Stromal cell of bone marrow (primary cell): ENCODE results near the gene DVL1.
A peak's percentile ranks its signal among the peaks of the same experiment; 100 is the strongest.
"Not testable (repeated sequence)": the region's sequence is repeated elsewhere in the genome, so short reads cannot be mapped to it uniquely, and the experiment has no call there.

Experiments
- DNase-seq: peaks from one replicate; pipeline ENCODE4 v3.0.0-alpha.2; 2012; ENCODE audit warnings: low read depth

The DVL1 gene

DNA sequence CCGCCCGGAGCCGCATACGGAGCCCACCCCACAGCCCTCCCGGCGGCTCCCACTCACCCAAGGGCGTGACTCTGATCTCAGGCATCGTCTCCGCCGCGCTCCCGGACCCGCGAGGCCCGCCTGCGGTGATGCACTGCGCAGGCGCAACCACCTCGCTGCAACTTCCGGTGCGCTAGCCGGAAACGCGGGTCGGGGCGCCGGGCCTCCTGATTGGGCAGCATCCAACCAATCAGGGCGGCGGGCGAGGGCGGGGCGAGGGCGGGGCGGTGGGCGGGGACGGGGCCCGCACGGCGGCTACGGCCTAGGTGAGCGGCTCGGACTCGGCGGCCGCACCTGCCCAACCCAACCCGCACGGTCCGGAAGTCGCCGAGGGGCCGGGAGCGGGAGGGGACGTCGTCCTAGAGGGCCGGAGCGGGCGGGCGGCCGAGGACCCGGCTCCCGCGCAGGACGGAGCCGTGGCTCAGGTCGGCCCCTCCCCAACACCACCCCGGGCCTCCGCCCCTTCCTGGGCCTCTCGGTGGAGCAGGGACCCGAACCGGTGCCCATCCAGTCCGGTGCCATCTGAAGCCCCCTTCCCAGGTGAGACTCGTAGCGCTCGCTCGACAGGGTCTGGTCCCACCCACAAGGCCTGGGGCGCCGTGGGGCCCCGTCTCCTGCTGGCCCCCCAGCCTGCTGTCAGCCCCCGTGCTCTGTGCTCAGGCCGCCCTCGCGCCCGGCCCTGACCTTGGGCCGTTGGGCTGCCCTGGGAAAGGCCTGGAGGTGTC lies 24.5 kb downstream of the DVL1 start, which contains the start of the genes CPTP and INTS11:
TSS of gene CPTP (plus strand) at position 279 of the 764 bp plus-strand sequence. CDS start 2,109 bp downstream, outside the sequence.
TSS of gene INTS11 (minus strand) at position 137 of the 764 bp plus-strand sequence. CDS start at position 85, 52 bp downstream.
- DNase-seq = peak; percentile 78

DNA sequence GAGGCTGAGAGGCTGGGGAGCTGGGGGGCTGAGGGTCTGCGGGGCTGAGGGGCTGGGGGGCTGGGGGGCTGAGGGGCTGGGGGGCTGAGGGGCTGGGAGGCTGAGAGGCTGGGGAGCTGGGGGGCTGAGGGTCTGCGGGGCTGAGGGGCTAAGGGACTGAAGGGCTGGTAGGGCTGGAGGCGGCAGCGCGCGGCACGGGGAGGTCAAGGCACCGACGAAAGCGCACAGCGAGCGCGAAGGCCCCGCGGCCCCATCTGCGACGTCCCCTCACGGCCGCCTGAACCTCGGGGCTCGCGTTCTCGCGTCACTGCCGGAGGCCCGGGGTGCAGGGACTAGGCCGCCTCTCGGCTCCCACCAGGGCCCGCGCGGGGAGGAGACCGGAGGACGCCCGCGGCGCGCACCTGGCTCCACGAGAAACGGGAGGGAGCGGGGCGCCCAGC lies 25.1 kb downstream of the DVL1 start:
- no peak for DNase-seq

DNA sequence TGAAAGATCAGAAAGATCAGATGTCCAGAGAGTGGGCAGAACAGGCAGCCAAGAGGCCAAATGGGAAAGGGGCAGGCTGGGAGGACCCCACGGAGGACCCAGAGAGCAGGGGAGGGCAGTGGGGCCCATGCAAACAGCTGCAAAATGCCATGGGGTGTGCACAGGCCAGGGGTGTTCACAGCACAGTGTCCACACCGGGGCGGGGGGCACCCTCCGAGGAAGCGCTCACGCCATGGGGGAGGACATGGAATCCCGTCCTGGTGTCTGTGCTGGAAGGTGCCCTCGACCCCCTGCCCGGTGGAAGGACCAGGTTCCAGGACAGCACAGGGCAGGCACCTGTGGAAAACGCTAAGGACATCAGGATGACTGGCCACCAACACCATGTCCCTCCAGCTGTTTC lies 26.3 kb downstream of the DVL1 start:
- DNase-seq = no peak

DNA sequence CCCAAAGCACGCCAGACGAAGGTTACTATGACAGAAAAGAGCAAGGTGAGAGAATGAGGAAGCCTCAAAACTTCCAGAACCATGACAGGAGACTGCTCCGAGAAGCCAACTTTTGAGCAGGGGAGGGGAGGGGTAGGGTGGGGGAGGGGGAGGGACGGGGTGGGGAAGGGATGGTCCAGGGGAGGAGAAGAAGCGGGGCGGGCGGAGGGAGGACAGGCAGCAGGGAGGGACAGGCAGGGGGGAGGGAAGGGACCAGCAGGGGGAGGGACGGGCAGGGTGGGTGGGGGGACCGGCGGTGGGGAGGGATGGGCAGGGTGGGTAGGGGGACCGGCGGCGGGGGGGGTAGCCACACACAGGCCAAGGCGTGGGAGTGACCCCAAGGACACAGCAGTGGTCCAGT lies 26.8 kb downstream of the DVL1 start:
- DNase-seq = no peak

DNA sequence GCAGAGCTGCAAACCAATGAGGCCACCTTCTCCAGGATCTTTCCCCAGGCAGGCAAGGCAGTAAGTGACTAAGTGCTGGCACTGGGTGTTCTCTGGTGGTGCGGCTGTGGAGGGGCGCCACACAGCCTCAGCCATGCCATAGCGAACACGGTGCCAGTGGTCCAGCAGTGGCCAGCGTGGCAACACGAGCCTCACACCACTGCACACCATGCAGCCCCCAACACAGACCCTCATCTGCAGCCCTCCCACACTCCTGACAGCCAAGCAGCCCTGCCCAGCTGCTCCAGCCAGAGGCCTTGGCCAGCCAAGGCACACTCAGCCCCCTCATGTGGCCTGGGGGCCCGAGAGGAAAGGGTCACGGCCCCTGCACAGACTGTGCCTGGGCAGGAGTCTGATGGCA lies 27.7 kb downstream of the DVL1 start:
- DNase-seq = no peak

DNA sequence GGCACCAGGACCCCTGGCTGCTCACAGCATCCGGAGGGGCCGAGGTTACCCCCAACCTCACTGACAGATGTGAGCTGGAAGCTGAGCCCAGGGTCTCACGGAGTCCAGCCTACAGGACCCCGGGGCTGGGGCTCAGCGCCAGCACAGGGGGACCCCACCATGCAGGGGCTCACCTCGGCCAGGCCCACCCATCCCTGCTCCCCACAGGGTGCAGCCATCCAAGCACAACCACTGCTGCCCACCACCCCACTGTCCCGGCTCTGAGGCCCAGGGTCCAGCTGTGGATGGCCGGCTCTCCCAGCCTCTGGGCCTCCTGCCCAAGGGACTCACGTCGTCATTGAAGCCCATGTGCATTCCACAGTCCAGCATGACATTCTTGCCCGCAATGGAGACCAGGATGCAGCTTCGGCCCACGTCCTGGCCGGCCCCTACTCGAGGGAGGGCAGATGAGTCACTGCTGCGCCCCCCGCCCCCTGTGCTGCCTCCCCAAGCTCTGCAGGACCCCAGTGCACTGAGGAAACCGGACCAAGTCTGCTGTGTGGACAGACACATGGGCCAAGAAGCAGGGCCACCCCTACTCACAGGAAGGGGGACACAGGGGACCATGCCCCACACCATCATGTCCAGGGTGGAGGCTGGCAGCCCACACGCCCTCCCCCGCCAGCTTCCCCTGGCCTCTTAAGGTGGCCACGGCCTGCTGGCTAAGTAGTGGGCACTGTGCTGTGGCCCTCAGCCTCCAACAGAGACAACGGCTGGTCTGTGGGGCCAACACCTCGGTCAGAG lies 28.4 kb downstream of the DVL1 start:
- no peak for DNase-seq

DNA sequence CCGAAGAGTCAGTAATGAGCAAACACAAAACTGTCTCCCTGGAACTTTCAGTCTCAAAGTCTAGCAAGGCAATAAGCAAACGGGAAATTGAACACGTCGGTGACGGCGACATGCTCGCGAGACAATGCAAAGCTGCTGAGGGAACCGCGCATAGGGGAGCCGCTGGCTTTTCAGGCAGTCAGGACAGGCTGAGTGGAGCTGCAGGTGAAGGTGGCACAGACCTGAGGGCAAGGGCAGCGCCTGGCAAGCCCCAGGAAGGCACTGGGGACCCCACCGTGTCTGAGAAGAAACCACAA lies 29.6 kb downstream of the DVL1 start:
- no peak for DNase-seq

DNA sequence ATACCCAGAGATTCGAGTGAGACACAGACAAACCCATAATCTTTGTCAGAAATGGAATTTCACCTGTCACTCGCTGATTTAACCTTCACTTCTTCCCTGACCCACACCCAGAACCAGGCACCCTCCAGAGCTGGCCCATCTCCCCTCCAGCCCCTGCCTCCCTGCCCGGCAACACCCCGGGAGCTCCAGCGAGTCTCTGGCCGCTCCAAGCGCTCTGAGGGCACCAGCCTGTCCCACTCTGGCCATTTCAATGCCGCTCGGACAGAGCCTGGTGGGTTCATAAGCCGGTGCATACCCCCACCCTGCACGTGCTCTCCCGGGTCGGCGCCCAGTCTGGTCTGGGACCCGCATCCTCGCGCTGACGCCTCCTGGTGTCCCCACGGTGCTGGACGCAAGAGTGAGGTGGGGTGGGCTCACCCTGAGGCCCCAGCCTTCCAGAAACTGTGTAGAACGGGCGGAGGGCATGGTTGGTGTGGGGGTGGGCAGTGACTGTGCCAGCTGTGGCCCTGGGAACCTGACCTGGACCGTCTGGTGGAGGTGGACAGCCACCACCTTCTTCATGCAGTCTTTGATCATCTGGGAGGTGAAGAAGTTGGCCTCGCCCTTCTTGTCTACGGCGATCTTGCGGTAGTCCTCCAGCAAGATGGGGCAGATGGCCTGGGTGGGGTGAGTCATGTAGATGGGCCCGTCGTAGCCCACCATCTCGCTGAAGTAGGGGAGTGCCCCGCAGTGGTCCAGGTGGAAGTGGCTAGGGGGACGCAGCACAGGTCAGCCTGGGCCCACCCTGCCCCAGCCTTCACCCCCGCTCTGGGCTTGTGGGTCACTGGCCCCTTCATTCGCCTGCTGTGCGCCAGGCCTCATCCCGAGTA lies 30.2 kb downstream of the DVL1 start:
- no peak for DNase-seq

DNA sequence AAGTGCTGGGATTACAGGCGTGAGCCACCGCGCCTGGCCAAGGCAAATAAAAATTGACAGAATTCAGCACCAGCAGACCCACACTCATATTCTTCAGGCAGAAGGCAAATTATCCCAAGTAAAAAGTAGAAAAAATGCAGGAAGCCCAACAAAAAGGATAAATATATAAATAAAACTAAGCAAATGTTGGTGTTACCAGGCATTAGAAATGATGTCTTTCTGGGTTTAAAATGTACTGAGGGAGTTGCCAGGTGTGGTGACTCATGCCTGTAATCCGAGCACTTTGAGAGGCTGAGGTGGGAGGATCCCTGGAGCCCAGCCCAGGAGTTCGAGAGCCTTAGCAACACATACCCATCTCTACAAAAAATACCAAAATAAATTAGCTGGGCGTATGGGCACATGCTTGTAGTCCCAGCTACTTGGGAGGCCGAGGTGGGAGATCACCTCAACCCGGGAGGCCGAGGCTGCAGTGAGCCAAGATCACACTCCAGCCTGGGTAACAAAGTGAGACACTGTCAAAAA lies 31.0 kb downstream of the DVL1 start:
- peak; percentile 93 for DNase-seq

DNA sequence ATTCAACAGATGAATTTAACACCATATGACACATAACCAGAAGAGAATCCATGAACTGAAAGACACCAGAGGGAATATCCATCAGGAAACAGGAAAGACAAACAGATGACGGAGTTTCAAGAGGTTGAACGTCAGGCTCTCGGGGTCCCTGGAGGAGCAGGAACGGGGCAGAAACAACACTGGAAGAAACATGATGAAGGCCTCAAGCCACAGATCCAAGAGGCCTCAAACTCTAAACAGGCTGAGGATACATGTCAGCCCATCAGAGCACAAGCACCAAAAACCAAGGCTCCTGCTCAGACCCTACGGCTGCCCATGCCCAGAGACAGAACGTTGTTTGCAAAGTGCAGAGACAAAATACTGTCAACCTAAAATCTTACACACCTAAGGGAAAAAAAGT lies 31.8 kb downstream of the DVL1 start:
- DNase-seq = no peak

DNA sequence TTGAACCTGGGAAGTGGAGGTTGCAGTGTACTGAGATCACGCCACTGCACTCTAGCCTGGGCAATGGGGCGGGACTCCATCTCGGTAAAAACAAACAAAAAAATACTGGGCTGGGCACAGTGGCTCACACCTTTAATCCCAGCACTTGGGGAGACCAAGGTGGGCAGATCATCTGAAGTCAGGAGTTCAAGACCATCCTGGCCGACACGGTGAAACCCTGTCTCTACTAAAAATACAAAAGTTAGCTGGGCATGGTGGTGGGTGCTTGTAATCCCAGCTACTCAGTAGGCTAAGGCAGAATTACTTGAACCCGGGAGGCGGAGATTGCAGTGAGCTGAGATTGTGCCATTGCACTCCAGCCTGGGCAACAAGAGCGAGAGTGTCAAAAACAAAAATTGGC lies 33.0 kb downstream of the DVL1 start:
- DNase-seq = not testable (repeated sequence)

DNA sequence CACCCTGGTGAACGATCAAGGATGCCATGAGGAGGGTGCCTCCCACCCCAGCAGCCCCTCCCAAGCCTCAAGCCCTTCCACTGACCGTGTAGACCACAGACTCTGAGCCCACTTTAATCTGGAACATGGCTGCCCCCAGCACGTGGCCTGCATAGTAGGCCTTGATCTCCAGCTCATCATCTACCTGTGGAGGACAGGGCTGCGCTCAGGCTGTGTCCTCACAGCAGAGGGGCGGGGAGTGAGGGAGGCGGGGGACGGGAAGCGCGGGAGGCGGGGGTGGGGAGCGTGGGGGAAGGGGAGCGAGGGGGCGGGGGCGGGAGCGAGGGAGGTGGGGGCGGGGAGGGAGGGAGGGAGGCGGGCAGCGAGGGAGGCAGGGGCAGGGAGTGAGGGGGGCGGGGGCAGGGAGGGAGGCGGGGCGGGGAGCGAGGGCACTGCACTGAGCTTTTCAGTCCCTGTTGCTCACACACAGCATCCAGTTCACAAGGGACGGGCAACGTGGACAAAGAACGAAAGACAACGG lies 33.7 kb downstream of the DVL1 start:
- no peak for DNase-seq

DNA sequence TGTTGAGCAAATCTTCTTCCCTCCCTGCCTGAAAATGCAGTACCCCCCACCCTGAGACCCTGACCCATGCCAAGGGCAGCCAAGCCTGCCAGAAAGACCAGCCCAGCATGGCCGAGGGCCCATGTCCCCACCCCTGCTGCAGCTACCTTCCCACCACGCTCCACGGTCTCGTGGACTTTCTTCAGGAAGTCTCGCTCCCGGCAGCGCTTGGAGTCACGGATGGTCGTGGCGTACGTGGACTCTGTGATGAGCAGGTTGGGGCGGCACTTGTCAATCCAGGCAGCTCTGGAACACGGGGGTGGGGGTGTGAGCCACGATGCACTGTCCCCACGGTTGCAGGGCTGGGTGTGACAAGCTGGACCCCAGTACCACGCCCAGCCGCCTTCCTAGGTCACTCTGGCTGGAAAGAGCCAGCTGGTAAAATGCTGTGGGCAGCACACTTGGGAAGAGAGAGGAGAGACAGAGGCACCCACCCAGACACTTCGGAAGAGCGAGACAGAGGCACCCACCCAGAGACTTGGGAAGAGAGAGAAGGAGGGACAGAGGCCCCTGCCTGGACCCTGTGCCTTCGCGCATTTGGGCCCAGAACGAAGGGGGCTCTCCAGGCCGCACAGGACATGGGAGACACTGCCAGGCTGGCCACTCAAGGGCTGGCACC lies 34.4 kb downstream of the DVL1 start:
- DNase-seq = no peak

DNA sequence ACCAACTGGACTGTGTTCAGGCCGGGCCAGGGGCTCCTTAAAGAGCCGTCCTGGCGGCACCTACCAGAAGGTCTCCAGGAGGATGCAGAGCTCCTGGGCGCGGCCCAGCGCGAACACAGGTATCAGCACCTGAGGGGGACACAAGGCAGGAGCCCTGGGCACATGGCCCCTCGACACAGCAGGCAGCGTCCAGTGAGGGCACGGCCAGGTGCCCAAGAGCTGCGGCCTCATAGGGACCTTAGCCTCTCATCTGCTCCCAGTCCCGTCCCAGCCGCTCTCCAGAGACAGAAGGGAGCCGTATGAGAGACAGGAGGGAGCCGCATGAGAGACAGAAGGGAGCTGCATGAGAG lies 35.0 kb downstream of the DVL1 start:
- no peak for DNase-seq

DNA sequence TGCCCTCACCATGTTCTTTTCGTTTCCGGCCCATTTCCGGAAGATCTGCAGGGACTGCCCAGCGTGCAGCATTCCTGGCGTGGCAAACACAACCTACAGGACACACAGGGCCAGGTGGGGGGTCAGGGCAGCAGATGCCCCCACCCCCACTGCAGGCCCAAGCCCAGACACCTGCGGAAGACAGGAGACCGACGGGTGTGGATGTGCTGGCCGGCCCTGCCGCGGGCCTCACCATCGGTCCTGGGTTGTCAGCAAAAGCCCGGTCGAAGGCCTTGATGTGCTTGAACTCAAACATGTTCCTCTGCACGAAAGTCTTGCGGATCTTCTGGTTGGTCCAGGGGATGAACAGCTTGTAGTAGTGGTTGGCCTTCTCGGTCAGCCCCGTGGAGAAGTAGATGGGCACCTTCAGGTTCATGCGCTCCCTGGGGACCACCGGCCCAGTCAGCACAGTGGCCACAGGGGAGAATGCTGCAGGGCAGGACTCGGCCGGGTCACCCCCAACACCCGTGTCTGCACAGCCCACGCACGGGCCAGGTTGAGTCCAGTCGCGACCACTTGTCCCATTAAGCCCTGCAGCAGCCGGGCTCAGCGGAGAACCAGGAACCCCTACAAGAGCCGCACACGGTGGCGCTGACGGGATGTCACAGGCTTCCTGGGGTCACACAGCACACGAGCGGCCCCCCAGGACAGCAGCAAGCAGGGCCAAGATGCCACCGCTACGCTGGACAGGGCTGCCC lies 35.5 kb downstream of the DVL1 start:
- no peak for DNase-seq

DNA sequence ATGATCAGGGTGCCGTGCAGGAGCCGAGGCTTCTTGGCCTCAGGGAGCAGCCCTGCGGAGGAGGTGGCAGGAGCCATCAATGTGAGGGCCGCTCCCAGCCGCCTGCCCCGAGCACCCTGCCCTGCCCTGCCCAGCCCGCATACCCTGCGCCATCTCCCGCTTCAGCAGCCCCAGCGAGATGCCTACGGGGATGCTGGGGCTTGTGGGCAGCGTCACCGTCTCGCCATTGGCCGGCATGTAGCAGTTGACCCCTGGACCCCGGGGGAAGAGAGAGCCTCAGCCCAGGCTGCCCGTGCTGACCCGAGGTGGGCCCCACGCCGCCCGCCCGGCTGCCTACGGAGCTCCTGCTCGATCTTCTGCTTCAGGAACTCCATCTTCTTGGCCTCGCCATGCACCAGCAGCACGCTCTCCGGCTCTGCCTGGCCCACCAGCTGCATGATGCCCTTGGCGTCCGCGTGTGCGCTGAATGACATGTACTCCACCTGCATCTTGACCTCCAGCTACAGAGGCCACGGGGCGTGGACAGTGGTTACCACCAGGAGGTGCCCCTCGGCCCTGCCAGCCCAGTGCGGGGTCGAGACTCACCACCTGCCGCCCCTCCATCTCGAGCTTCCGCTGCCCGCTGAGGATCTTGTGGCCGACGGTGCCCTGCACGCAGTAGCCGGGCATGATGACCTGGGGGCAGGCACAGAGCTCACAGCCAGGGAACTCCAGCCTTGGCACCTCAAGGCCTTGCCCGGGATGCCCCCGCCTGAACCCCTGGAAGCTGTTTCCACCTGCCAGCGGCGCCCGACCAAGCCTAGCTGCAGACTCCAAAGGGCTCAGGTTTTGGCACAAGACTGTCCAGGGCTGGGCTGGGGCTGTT lies 36.5 kb downstream of the DVL1 start:
- DNase-seq = no peak

DNA sequence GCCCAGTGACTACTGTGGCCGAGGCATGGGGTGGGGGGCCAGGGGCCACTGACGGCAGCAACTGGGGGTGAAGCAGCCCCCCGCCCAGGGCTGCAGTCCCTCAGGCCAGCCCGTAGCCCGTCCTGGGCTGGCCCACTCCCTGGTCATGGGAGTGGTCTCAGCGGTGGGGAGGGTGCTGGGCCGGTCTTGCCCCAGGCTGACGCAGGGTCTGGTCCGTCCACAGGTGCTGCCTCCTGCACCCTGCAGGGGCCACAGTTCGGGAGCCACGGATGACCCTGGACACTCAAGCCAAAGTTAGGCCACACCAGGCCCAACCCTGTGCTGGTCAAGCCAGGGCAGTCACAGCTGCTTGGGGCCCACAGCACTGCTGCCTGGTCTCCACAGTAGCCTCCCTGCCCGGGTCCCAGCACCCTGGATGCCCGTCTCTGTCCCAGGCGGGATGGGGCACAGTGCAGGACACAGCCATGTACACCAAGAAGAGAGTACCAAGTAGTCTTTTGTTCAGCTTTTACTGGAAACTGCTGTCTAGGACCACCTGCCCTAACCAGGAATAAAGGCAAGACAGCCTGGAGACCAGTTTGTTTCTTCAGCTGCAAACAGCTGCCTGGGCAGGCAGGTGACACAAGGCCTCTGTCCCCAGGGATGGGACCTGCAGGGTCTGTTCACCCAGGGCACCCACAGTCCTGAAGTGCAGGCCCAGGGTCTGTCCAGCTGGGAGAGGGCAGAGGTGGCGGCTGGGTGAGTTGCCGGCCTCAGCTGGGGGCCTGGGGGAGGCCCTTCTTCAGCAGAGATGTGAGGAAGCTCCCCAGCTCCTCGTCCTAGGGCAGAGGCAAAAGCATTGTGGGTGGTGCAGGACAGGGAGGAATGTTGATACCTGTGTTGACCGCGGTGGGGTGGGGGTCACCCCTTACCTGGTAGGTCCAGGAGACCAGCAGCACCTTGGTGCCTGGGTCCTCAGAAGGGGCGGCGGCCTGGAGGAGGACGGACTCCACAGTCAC lies 37.8 kb downstream of the DVL1 start:
- no peak for DNase-seq

DNA sequence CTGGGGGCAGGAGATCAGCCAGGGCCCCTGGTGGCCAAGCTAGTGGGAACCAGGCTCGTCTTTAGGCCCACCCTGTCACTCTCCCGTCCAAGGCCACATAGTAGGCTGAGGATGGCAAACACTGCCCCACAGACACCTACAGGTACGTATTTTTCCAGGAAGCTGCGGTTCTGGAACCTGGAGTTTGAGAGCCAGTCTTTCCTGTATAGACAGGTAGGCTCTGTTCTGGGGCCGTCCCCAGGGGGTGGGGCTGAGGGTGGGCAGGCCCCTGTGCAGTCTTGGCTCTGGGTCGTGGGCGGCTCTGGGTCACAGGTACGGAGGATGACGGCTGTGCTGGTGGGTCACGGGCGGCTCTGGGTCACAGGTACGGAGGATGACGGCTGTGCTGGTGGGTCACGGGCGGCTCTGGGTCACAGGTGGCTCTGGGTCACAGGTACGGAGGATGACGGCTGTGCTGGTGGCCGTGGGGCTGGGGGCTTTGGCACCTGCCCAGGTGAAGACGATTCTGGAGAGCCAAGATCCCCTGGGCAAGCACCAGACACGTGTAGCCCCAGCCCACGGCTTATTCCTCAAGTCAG lies 38.7 kb downstream of the DVL1 start:
- no peak for DNase-seq

DNA sequence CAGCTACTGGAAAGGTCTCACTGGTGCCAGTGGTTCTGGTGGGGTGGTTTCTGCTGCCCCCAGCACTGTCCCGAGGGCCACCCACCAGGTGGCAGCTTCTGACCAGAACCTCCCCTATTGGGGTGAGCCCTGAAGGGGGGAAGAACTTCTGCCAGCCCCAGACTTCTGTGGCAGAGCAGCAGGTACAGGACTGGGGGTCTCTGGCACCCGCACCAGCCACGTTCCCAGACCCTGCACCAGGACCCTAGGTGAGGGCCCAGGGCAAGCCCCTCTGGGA lies 39.2 kb downstream of the DVL1 start:
- no peak for DNase-seq
